K562 (cell line): ENCODE measurements around the gene SMS. TPM values are rescaled to one million over a fixed set of nuclear protein-coding genes. Genes with fewer than 3 reads are reported as not detected.

Experiments
- ATAC-seq: fragments of 200-7000 bp; cut with Tn5 transposase; 3 replicates; pipeline ENCODE4 v1.9.1; 2020; ENCODE audit warnings: moderate library complexity
- BruUV-seq: library from RNA; stranded (reverse); fragments of 400-500 nt; replicated peaks from 2 replicates; lab custom pipeline; 2021; lab: Mats Ljungman, UMichigan
- CTCF ChIA-PET: fragments of 300-600 bp; formaldehyde crosslinking; extraction: SDS; loops from one replicate; lab custom pipeline; 2021; ENCODE audit warnings: low intra/inter-chr PET ratio; lab: Yijun Ruan, JAX
- POLR2A ChIA-PET: fragments of 300-600, 350-650 bp; sonication (Branson Sonifier 250); formaldehyde crosslinking; extraction: SDS; loops from one replicate; lab custom pipeline; 2021; ENCODE audit warnings: antibody characterized with exemption, inconsistent platforms; lab: Yijun Ruan, JAX
- DNase-seq, 4 experiments: peaks; one replicate each; pipeline versions ENCODE4 v3.0.0 to v3.0.0-alpha.2; 2011 to 2018; ENCODE audit warnings: low spot score in 3 of 4, mixed read lengths in 3 of 4; ENCODE audit errors: extremely low read depth in 1 of 4
- FAIRE-seq: peaks from 2 replicates; lab custom pipeline; 2011; peaks lifted over from hg19 to GRCh38; lab: Jason Lieb, UNC
- H2AFZ ChIP-seq: 2 replicates; pipeline ENCODE4 v1.6.0; 2011; ENCODE audit warnings: low read depth, low read length, control low read depth, inconsistent platforms
- H3K27ac ChIP-seq: fragments of 200-600 bp; 3 replicates; pipeline ENCODE4 v1.8.0; 2011; ENCODE audit warnings: low read depth, mild to moderate bottlenecking, control low read depth, inconsistent platforms, low read length, moderate library complexity, mixed read lengths; ENCODE audit errors: extremely low read depth
- H3K27me3 ChIP-seq, 2 experiments: fragments of 300-600 bp in 1 of 2; 2 replicates in 1 of 2; 3 replicates in 1 of 2; pipeline versions ENCODE4 v1.6.0 to v1.8.0; 2011; ENCODE audit warnings: inconsistent platforms in 2 of 2, low read length in 2 of 2, mild to moderate bottlenecking in 1 of 2, mixed read lengths in 1 of 2, moderate library complexity in 1 of 2; ENCODE audit not compliant: control insufficient read depth in 2 of 2, insufficient read depth in 2 of 2
- H3K36me3 ChIP-seq: fragments of 300-600 bp; 3 replicates; pipeline ENCODE4 v1.8.0; 2011; ENCODE audit warnings: mild to moderate bottlenecking, low read length, inconsistent platforms; ENCODE audit not compliant: control insufficient read depth, insufficient read depth
- H3K4me1 ChIP-seq, 2 experiments: fragments of 200-600 bp in 1 of 2; replicated peaks in 1 of 2; 2 replicates in 1 of 2; 3 replicates in 1 of 2; pipeline versions ENCODE4 v1.5.1 to v1.8.0; 2011; ENCODE audit warnings: inconsistent platforms in 2 of 2, low read length in 2 of 2, mild to moderate bottlenecking in 1 of 2, mixed read lengths in 1 of 2, moderate library complexity in 1 of 2; ENCODE audit not compliant: control insufficient read depth in 2 of 2, insufficient read depth in 2 of 2
- H3K4me2 ChIP-seq: 2 replicates; pipeline ENCODE4 v1.6.1; 2011; ENCODE audit warnings: low read length, control low read depth, inconsistent platforms, mixed read lengths; ENCODE audit not compliant: insufficient read depth
- H3K4me3 ChIP-seq: fragments of 200-600 bp; sonication (generic), shearing (Covaris generic); 2 replicates; pipeline ENCODE4 v1.5.1; 2016; ENCODE audit warnings: control low read depth, inconsistent platforms
- H3K79me2 ChIP-seq: fragments of 200-600 bp; 3 replicates; pipeline ENCODE4 v1.8.0; 2011; ENCODE audit warnings: low read length, inconsistent platforms; ENCODE audit not compliant: control insufficient read depth, insufficient read depth
- H3K9ac ChIP-seq, 2 experiments: 2 replicates each; pipeline versions ENCODE4 v1.6.0 to v1.6.1; 2011; ENCODE audit warnings: low read depth in 2 of 2, low read length in 2 of 2, control low read depth in 1 of 2, inconsistent platforms in 1 of 2, mild to moderate bottlenecking in 1 of 2, mixed read lengths in 1 of 2; ENCODE audit not compliant: insufficient read depth in 1 of 2
- H3K9me1 ChIP-seq: one replicate; pipeline ENCODE4 v1.6.0; 2011; ENCODE audit warnings: inconsistent platforms, mild to moderate bottlenecking, low read length, moderate library complexity; ENCODE audit not compliant: control insufficient read depth, insufficient read depth
- H3K9me3 ChIP-seq: replicated peaks from 2 replicates; pipeline ENCODE4 v1.5.1; 2011; ENCODE audit warnings: low read depth, low read length, inconsistent platforms; ENCODE audit not compliant: control insufficient read depth, insufficient read depth
- H4K20me1 ChIP-seq: replicated peaks from 2 replicates; pipeline ENCODE4 v1.6.1; 2011; ENCODE audit warnings: low read length, inconsistent platforms, mixed read lengths; ENCODE audit not compliant: control insufficient read depth, insufficient read depth
- DMBX1 ChIP-seq: fragments of 250-450 bp; sonication (Bioruptor Pico); IDR thresholded peaks from 2 replicates; pipeline ENCODE4 v1.8.0; 2022; ENCODE audit warnings: inconsistent platforms, mild to moderate bottlenecking, moderate library complexity, borderline replicate concordance
- JUN ChIP-seq, 2 experiments: sonication (generic) in 1 of 2; formaldehyde crosslinking in 1 of 2; IDR thresholded peaks; 2 replicates each; pipeline versions ENCODE4 v1.6.1 to v1.8.0; 2012 to 2022; ENCODE audit warnings: borderline replicate concordance in 2 of 2, mild to moderate bottlenecking in 2 of 2, improper control_type of control experiment in 1 of 2, low read depth in 1 of 2, low read length in 1 of 2, missing genetic modification reagents in 1 of 2
- KDM4B ChIP-seq, 2 experiments: fragments of 450-650 bp in 1 of 2; sonication (generic) in 1 of 2; IDR thresholded peaks; 2 replicates each; pipeline ENCODE4 v1.6.1; 2016 to 2017; ENCODE audit warnings: borderline replicate concordance in 2 of 2, antibody characterized with exemption in 1 of 2, low read depth in 1 of 2, mild to moderate bottlenecking in 1 of 2
- MECOM ChIP-seq: fragments of 250-450 bp; sonication (Bioruptor Pico); IDR thresholded peaks from 2 replicates; pipeline ENCODE4 v1.8.0; 2022; ENCODE audit warnings: inconsistent platforms
- MTA1 ChIP-seq: fragments of 450-650 bp; IDR thresholded peaks from 2 replicates; pipeline ENCODE4 v1.6.1; 2017; ENCODE audit warnings: borderline replicate concordance
- PRMT5 ChIP-seq: sonication (generic); formaldehyde crosslinking; IDR thresholded peaks from 2 replicates; pipeline ENCODE4 v1.5.0; 2020; ENCODE audit warnings: missing genetic modification reagents
- RFX5 ChIP-seq: IDR thresholded peaks from 2 replicates; pipeline ENCODE4 v1.6.1; 2011; ENCODE audit warnings: low read depth, mild to moderate bottlenecking, improper control_type of control experiment, low read length
- SMAD3 ChIP-seq: fragments of 450-650 bp; formaldehyde crosslinking; conservative IDR thresholded peaks from 2 replicates; pipeline ENCODE4 v1.4.0; 2020; ENCODE audit warnings: mild to moderate bottlenecking
- ZNF583 ChIP-seq: fragments of 250-450 bp; sonication (Bioruptor Pico); IDR thresholded peaks from 2 replicates; pipeline ENCODE4 v1.4.0; 2020
- ZNF780A ChIP-seq: fragments of 250-450 bp; sonication (Bioruptor Pico); IDR thresholded peaks from 2 replicates; pipeline ENCODE4 v1.5.0; 2021; ENCODE audit warnings: mild to moderate bottlenecking
- WGBS: fragments of 100-300 bp; shearing (Covaris generic); methylation state at CpG from one replicate; pipeline ENCODE4 v1.1.6; 2016; ENCODE audit warnings: low coverage, mixed read lengths; ENCODE audit not compliant: insufficient coverage; ENCODE audit errors: missing lambda C conversion rate; 5-methylcytosine and 5-hydroxymethylcytosine counted together
- in situ Hi-C: fragments of 300-500 bp; cut with MboI; formaldehyde crosslinking; loops from 4 replicates; pipeline ENCODE4 v1.15.0; 2018; ENCODE audit warnings: inconsistent platforms, mixed read lengths
- intact Hi-C: fragments of 100-400 bp; cut with micrococcal nuclease; formaldehyde crosslinking; loops from 2 replicates; pipeline ENCODE4 v1.14.2; 2022
- polyA plus RNA-seq, 8 experiments: library from polyadenylated mRNA; depleted of rRNA in 4 of 8; stranded (reverse) in 5 of 8; unstranded in 3 of 8; fragments of >200 nt; fragmentation: Nextera tagmentation in 2 of 8; fragmentation: Illumina TruSeq in 1 of 8; extraction: Ambion mirVana in 2 of 8; extraction: Trizol in 1 of 8; gene quantifications; 2 replicates each; pipeline versions ENCODE4 v1.2.1 to v1.2.3, GENCODE V29; 2011 to 2014; ENCODE audit warnings: inconsistent platforms in 1 of 8, missing spikeins in 1 of 8
- total RNA-seq, 7 experiments: library from RNA; depleted of rRNA in 6 of 7; stranded (reverse); fragments of >200 nt in 6 of 7; fragmentation: Illumina TruSeq in 2 of 7; extraction: Trizol in 2 of 7; gene quantifications; 2 replicates each; pipeline versions ENCODE4 v1.2.1 to v1.2.3, GENCODE V29; 2011 to 2021; ENCODE audit warnings: low replicate concordance in 1 of 7
- TF ChIP-seq, protein P1 (sequence below): sonication (generic); formaldehyde crosslinking; IDR thresholded peaks from 2 replicates; pipeline ENCODE4 v1.8.0; 2023; ENCODE audit warnings: missing genetic modification reagents, mild to moderate bottlenecking, borderline replicate concordance
- TF ChIP-seq, protein P2 (sequence below): fragments of 450-650 bp; IDR thresholded peaks from 2 replicates; pipeline ENCODE4 v1.6.1; 2018; ENCODE audit warnings: mild to moderate bottlenecking, low read depth; ENCODE audit not compliant: partially characterized antibody

Gene SMS
- total and polyA plus RNA-seq, 9 of the 15 experiments (the other 6 are each of a cell fraction or from before 2014, with no cell fraction given) = 71.1 to 193 (median 152) TPM

DNA sequence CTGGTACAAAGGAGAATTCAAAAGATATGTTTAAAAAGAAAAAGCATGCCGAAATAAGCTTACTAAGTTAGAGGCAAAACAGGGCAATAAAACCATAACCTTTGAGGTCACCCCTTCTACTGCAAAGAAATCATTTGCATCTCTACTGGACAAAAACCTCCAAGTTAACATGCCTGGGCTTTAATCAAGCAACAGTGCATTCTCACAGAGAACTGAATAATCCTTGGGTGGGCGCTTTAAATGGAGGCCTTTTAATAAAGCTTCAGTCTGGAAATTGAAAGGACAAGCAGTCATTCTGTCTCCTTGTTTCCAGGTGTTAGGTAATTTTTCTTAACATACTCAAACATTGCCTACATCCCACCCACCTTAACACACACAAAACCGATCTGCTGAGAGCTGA, 34.6 kb upstream of the SMS start:
- H3K4me3 ChIP-seq = no peak overlapping the region
- BruUV-seq = no TSS peak
- no peak overlapping the region for H3K27ac ChIP-seq
- FAIRE-seq (no peak), ATAC-seq (no peak), DNase-seq (no peak)
- POLR2A ChIA-PET = no interaction called here
- intact Hi-C loops (no loop called here), in situ Hi-C loops (no loop called here)
- H4K20me1 ChIP-seq = no peaks in the 10 kb centered on the region
- no peaks in the 10 kb centered on the region for H3K36me3 ChIP-seq
- no peak for TF ChIP-seq DMBX1 (CRISPR knock-in tag)
- no peak for TF ChIP-seq MECOM (CRISPR knock-in tag)
- TF ChIP-seq SMAD3 (CRISPR knock-in tag) = no peak
- TF ChIP-seq JUN (IDR thresholded peaks at IDR 0.05; ENCODE audit: borderline replicate concordance, low read depth, low read length) = no peak
- TF ChIP-seq JUN (CRISPR knock-in tag; IDR thresholded peaks at IDR 0.05; ENCODE audit: borderline replicate concordance) = no peak
- TF ChIP-seq KDM4B (IDR thresholded peaks at IDR 0.05; ENCODE audit: borderline replicate concordance in 2 of 2, low read depth in 1 of 2) = no peak
- TF ChIP-seq, protein P1, sequence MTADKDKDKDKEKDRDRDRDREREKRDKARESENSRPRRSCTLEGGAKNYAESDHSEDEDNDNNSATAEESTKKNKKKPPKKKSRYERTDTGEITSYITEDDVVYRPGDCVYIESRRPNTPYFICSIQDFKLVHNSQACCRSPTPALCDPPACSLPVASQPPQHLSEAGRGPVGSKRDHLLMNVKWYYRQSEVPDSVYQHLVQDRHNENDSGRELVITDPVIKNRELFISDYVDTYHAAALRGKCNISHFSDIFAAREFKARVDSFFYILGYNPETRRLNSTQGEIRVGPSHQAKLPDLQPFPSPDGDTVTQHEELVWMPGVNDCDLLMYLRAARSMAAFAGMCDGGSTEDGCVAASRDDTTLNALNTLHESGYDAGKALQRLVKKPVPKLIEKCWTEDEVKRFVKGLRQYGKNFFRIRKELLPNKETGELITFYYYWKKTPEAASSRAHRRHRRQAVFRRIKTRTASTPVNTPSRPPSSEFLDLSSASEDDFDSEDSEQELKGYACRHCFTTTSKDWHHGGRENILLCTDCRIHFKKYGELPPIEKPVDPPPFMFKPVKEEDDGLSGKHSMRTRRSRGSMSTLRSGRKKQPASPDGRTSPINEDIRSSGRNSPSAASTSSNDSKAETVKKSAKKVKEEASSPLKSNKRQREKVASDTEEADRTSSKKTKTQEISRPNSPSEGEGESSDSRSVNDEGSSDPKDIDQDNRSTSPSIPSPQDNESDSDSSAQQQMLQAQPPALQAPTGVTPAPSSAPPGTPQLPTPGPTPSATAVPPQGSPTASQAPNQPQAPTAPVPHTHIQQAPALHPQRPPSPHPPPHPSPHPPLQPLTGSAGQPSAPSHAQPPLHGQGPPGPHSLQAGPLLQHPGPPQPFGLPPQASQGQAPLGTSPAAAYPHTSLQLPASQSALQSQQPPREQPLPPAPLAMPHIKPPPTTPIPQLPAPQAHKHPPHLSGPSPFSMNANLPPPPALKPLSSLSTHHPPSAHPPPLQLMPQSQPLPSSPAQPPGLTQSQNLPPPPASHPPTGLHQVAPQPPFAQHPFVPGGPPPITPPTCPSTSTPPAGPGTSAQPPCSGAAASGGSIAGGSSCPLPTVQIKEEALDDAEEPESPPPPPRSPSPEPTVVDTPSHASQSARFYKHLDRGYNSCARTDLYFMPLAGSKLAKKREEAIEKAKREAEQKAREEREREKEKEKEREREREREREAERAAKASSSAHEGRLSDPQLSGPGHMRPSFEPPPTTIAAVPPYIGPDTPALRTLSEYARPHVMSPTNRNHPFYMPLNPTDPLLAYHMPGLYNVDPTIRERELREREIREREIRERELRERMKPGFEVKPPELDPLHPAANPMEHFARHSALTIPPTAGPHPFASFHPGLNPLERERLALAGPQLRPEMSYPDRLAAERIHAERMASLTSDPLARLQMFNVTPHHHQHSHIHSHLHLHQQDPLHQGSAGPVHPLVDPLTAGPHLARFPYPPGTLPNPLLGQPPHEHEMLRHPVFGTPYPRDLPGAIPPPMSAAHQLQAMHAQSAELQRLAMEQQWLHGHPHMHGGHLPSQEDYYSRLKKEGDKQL = no peak
- TF ChIP-seq MTA1 = no peak
- TF ChIP-seq RFX5 = no peak
- no peak for TF ChIP-seq ZNF583 (CRISPR knock-in tag)
- no peak for TF ChIP-seq PRMT5 (CRISPR knock-in tag)
- TF ChIP-seq, protein P2, sequence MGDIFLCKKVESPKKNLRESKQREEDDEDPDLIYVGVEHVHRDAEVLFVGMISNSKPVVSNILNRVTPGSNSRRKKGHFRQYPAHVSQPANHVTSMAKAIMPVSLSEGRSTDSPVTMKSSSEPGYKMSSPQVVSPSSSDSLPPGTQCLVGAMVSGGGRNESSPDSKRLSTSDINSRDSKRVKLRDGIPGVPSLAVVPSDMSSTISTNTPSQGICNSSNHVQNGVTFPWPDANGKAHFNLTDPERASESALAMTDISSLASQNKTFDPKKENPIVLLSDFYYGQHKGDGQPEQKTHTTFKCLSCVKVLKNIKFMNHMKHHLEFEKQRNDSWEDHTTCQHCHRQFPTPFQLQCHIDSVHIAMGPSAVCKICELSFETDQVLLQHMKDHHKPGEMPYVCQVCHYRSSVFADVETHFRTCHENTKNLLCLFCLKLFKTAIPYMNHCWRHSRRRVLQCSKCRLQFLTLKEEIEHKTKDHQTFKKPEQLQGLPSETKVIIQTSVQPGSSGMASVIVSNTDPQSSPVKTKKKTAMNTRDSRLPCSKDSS = no peak
- no peak for TF ChIP-seq ZNF780A (CRISPR knock-in tag)
- no peaks in the 10 kb centered on the region for H3K4me1 ChIP-seq
- 0% methylated on average over 3 of the region's 3 CpGs for WGBS
- H3K9me1 ChIP-seq = no peaks in the 10 kb centered on the region
- no peak overlapping the region for H2AFZ ChIP-seq
- no peaks in the 10 kb centered on the region for H3K79me2 ChIP-seq
- H3K9ac ChIP-seq = no peak overlapping the region
- H3K4me2 ChIP-seq = no peak overlapping the region
- CTCF ChIA-PET = no interaction called here
- H3K27me3 ChIP-seq = no peaks in the 10 kb centered on the region
- H3K9me3 ChIP-seq = no peaks in the 10 kb centered on the region
